ENCODE results near the gene SH2B2. TPM values are rescaled to one million over a fixed set of nuclear protein-coding genes. Genes with fewer than 3 reads are reported as not detected.

SH2B2 gene
- total and polyA plus RNA-seq, 2 donors (not counting 3 experiments of a cell fraction or from before 2014, with no cell fraction given), result 0.69 to 0.73 TPM

GRCh38 chr7:102254521-102254920, 32.1 kb upstream of the SH2B2 start:
- CTCF ChIA-PET, result interaction anchor here (0.7 to 1.8 kb wide), 3 partner anchors 10 to 711 kb away, joined by 3 to 4 read pairs (median 3); no protein-coding TSS in a partner anchor
- H3K4me3 ChIP-seq (replicated peaks in 1 of 3; ENCODE audit: insufficient read depth in 1 of 3, low read depth in 1 of 3, low read length in 3 of 3), result no peak overlapping the region
- TF ChIP-seq MAX (IDR thresholded peaks at IDR 0.05; ENCODE audit: insufficient read depth, insufficient read length) (no peak), CTCF (IDR thresholded peaks at IDR 0.05; ENCODE audit: extremely low read depth in 1 of 2, insufficient read depth in 1 of 2, low read depth in 1 of 2, low read length in 2 of 2) (no peak), GATA2 (IDR thresholded peaks at IDR 0.05; ENCODE audit: insufficient read depth, insufficient read length, low read depth, low read length) (no peak), FOS (IDR thresholded peaks at IDR 0.05; ENCODE audit: borderline replicate concordance, insufficient read depth, low read length) (no peak), EZH2 (IDR thresholded peaks at IDR 0.05; ENCODE audit: borderline replicate concordance, low read depth, low read length, severe bottlenecking) (no peak), POLR2A (IDR thresholded peaks at IDR 0.05; ENCODE audit: low read depth, low read length) (no peak), POLR2AphosphoS5 (IDR thresholded peaks at IDR 0.05; ENCODE audit: insufficient read depth, low read depth, low read length) (no peak), JUN (IDR thresholded peaks at IDR 0.05; ENCODE audit: borderline replicate concordance, insufficient read depth, insufficient read length, low read depth) (no peak), MYC (IDR thresholded peaks at IDR 0.05; ENCODE audit: low read depth, low read length) (no peak)
- dilution Hi-C loops (cut with MboI; ENCODE audit: extremely low pct_ligation_motif_present, low sequenced_read_pairs) (no loop called here), intact Hi-C loops (cut with micrococcal nuclease) (no loop called here)
- no peak overlapping the region for H3K27ac ChIP-seq (ENCODE audit: insufficient read depth, low read depth, low read length)
- H3K79me2 ChIP-seq (ENCODE audit: control insufficient read depth, insufficient read depth, low read length), result no peaks in the 10 kb centered on the region
- H4K20me1 ChIP-seq (replicated peaks; ENCODE audit: control insufficient read depth, extremely low read depth, insufficient read depth, low read length), result no peaks in the 10 kb centered on the region
- POLR2A ChIA-PET, result interaction anchor here (0.6 kb wide), 1 partner anchor 421 kb away, joined by 13 read pairs; no protein-coding TSS in a partner anchor
- no peak overlapping the region for H3K4me2 ChIP-seq (ENCODE audit: insufficient read depth, low read length)
- H3K36me3 ChIP-seq (ENCODE audit: control insufficient read depth in 2 of 2, extremely low read depth in 1 of 2, insufficient read depth in 2 of 2, low read length in 2 of 2), result peaks cover 0 to 2% of the 10 kb centered on the region in 2 experiments
- no peak overlapping the region for H3K9ac ChIP-seq (replicated peaks; ENCODE audit: extremely low read depth, insufficient read depth, low read length)
- no peaks in the 10 kb centered on the region for H3K4me1 ChIP-seq (ENCODE audit: control insufficient read depth, extremely low read depth, insufficient read depth, low read length)
- H3K9me1 ChIP-seq (replicated peaks; ENCODE audit: control insufficient read depth, extremely low read depth, insufficient read depth, low read length), result no peaks in the 10 kb centered on the region
- no peak for DNase-seq (ENCODE audit: low read depth, low spot score)
- no TSS peak for BruUV-seq (replicated peaks)
- no peak for FAIRE-seq
- H2AFZ ChIP-seq (ENCODE audit: low read depth, low read length), result no peak overlapping the region
- no peaks in the 10 kb centered on the region for H3K9me3 ChIP-seq (replicated peaks; ENCODE audit: control insufficient read depth, insufficient read depth, low read length)
- H3K27me3 ChIP-seq (ENCODE audit: control insufficient read depth in 2 of 2, insufficient read depth in 2 of 2, low read length in 2 of 2), result no peaks in the 10 kb centered on the region

Data from endothelial cell of umbilical vein (primary cell).